KOPT-K1 (cell line): ENCODE measurements around the gene BCS1L.
A peak's percentile ranks its signal among the peaks of the same experiment; 100 is the strongest.

Source experiments
- H3K27ac ChIP-seq: fragments of 200-600 bp; sonication (generic); 2 replicates; pipeline ENCODE4 v1.5.1; 2016; ENCODE audit warnings: antibody characterized with exemption, mild to moderate bottlenecking, low read depth, low read length; ENCODE audit not compliant: poor library complexity, severe bottlenecking
- H3K36me3 ChIP-seq: fragments of 200-600 bp; sonication (generic); 2 replicates; pipeline ENCODE4 v1.5.1; 2017; ENCODE audit warnings: antibody characterized with exemption, mild to moderate bottlenecking, low read length, moderate library complexity; ENCODE audit not compliant: insufficient read depth
- H3K9me3 ChIP-seq: fragments of 200-600 bp; sonication (generic); 2 replicates; pipeline ENCODE4 v1.5.1; 2017; ENCODE audit warnings: antibody characterized with exemption, low read length, mild to moderate bottlenecking; ENCODE audit not compliant: insufficient read depth, poor library complexity, severe bottlenecking

The BCS1L gene

GRCh38 chr2:218659258-218659987, at the start of gene BCS1L, which contains the start of gene ZNF142:
TSS of gene BCS1L (plus strand) at chr2:218659683. CDS start at chr2:218660988, 1,305 bp downstream.
TSS of gene ZNF142 (minus strand) at chr2:218659623. CDS start at chr2:218656429, 3,194 bp downstream.
- H3K27ac ChIP-seq, result peak within 1 kb of the TSS; percentile 79
- H3K36me3 ChIP-seq, result peaks cover 70% of the 10 kb centered on the region
- H3K9me3 ChIP-seq, result no peaks in the 10 kb centered on the region

GRCh38 chr2:218615868-218616315, 43.6 kb upstream of the BCS1L start:
- H3K36me3 ChIP-seq, result no peaks in the 10 kb centered on the region
- H3K27ac ChIP-seq, result no peak overlapping the region
- no peaks in the 10 kb centered on the region for H3K9me3 ChIP-seq

GRCh38 chr2:218618102-218618860, 41.2 kb upstream of the BCS1L start:
- H3K27ac ChIP-seq, result no peak overlapping the region
- H3K9me3 ChIP-seq, result no peaks in the 10 kb centered on the region
- no peaks in the 10 kb centered on the region for H3K36me3 ChIP-seq

GRCh38 chr2:218621007-218621406, 38.5 kb upstream of the BCS1L start:
- Histone ChIP-seq H3K27ac (no peak overlapping the region), H3K9me3 (no peaks in the 10 kb centered on the region), H3K36me3 (no peaks in the 10 kb centered on the region)

- H3K9me3 ChIP-seq, result no peaks in the 10 kb centered on the region
- H3K27ac ChIP-seq, result no peak overlapping the region
- H3K36me3 ChIP-seq, result no peaks in the 10 kb centered on the region
Measured at GRCh38 chr2:218622606-218623365, 36.7 kb upstream of the BCS1L start.

- Histone ChIP-seq H3K36me3 (no peaks in the 10 kb centered on the region), H3K27ac (no peak overlapping the region), H3K9me3 (no peaks in the 10 kb centered on the region)
Measured at GRCh38 chr2:218623366-218623705, 36.1 kb upstream of the BCS1L start.

- no peaks in the 10 kb centered on the region for H3K36me3 ChIP-seq
- no peak overlapping the region for H3K27ac ChIP-seq
- no peaks in the 10 kb centered on the region for H3K9me3 ChIP-seq
Measured at GRCh38 chr2:218626369-218626768, 33.1 kb upstream of the BCS1L start.

GRCh38 chr2:218627939-218628338, 31.5 kb upstream of the BCS1L start:
- Histone ChIP-seq H3K27ac (no peak overlapping the region), H3K36me3 (no peaks in the 10 kb centered on the region), H3K9me3 (no peaks in the 10 kb centered on the region)

GRCh38 chr2:218631837-218632236, 27.6 kb upstream of the BCS1L start:
- H3K9me3 ChIP-seq, result no peaks in the 10 kb centered on the region
- no peak overlapping the region for H3K27ac ChIP-seq
- peaks cover 37% of the 10 kb centered on the region for H3K36me3 ChIP-seq

- no peak overlapping the region for H3K27ac ChIP-seq
- H3K36me3 ChIP-seq, result peaks cover 76% of the 10 kb centered on the region
- no peaks in the 10 kb centered on the region for H3K9me3 ChIP-seq
Measured at GRCh38 chr2:218635719-218636118, 23.8 kb upstream of the BCS1L start.

GRCh38 chr2:218638372-218638771, 21.1 kb upstream of the BCS1L start:
- peaks cover 98% of the 10 kb centered on the region for H3K36me3 ChIP-seq
- H3K9me3 ChIP-seq, result no peaks in the 10 kb centered on the region
- no peak overlapping the region for H3K27ac ChIP-seq

GRCh38 chr2:218642121-218642656, 17.3 kb upstream of the BCS1L start:
- Histone ChIP-seq H3K9me3 (no peaks in the 10 kb centered on the region), H3K27ac (no peak overlapping the region), H3K36me3 (peaks cover 98% of the 10 kb centered on the region)

GRCh38 chr2:218642786-218643185, 16.7 kb upstream of the BCS1L start:
- Histone ChIP-seq H3K27ac (no peak overlapping the region), H3K9me3 (no peaks in the 10 kb centered on the region), H3K36me3 (peaks cover 98% of the 10 kb centered on the region)

GRCh38 chr2:218643751-218644310, 15.7 kb upstream of the BCS1L start:
- Histone ChIP-seq H3K27ac (no peak overlapping the region), H3K36me3 (peaks cover 98% of the 10 kb centered on the region), H3K9me3 (no peaks in the 10 kb centered on the region)

GRCh38 chr2:218644721-218645120, 14.8 kb upstream of the BCS1L start:
- Histone ChIP-seq H3K9me3 (no peaks in the 10 kb centered on the region), H3K27ac (no peak overlapping the region), H3K36me3 (peaks cover 98% of the 10 kb centered on the region)
